H9 (cell line): ENCODE data around the gene AIG1. TPM values are rescaled to one million over a fixed set of nuclear protein-coding genes. Genes with fewer than 3 reads are reported as not detected.

Experiments
- DNase-seq: peaks from one replicate; pipeline ENCODE4 v3.0.0-alpha.2; 2017
- H2AFZ ChIP-seq: one replicate; pipeline ENCODE4 v1.6.1; 2013; ENCODE audit warnings: mild to moderate bottlenecking, low read length, control low read depth, moderate library complexity
- H2AK5ac ChIP-seq: 2 replicates; pipeline ENCODE4 v1.6.1; 2013; ENCODE audit warnings: low read length, control low read depth, mixed read lengths; ENCODE audit not compliant: insufficient read length
- H2BK120ac ChIP-seq: one replicate; pipeline ENCODE4 v1.6.1; 2013; ENCODE audit warnings: low read depth, mild to moderate bottlenecking, low read length, control low read depth, inconsistent platforms; ENCODE audit not compliant: poor library complexity, severe bottlenecking
- H2BK12ac ChIP-seq: 2 replicates; pipeline ENCODE4 v1.6.1; 2013; ENCODE audit warnings: low read length, control low read depth, mixed read lengths, low read depth; ENCODE audit not compliant: insufficient read length
- H2BK15ac ChIP-seq: 2 replicates; pipeline ENCODE4 v1.6.1; 2013; ENCODE audit warnings: low read depth, low read length, control low read depth
- H2BK20ac ChIP-seq: one replicate; pipeline ENCODE4 v1.6.1; 2013; ENCODE audit warnings: low read depth, mild to moderate bottlenecking, low read length, control low read depth, inconsistent platforms; ENCODE audit not compliant: poor library complexity, severe bottlenecking
- H2BK5ac ChIP-seq: 2 replicates; pipeline ENCODE4 v1.6.1; 2013; ENCODE audit warnings: low read length, control low read depth, mixed read lengths; ENCODE audit not compliant: insufficient read length
- H3K14ac ChIP-seq: 2 replicates; pipeline ENCODE4 v1.6.1; 2013; ENCODE audit warnings: low read length, control low read depth; ENCODE audit not compliant: insufficient read depth
- H3K18ac ChIP-seq: 2 replicates; pipeline ENCODE4 v1.6.1; 2013; ENCODE audit warnings: low read depth, mild to moderate bottlenecking, mixed read lengths, low read length, control low read depth; ENCODE audit not compliant: insufficient read length
- H3K23ac ChIP-seq: 2 replicates; pipeline ENCODE4 v1.6.1; 2013; ENCODE audit warnings: low read length, control low read depth, mixed read lengths, low read depth; ENCODE audit not compliant: insufficient read length
- H3K23me2 ChIP-seq: 2 replicates; pipeline ENCODE4 v1.6.1; 2013; ENCODE audit warnings: low read depth, mild to moderate bottlenecking, mixed read lengths, low read length, control low read depth; ENCODE audit not compliant: insufficient read length, poor library complexity, severe bottlenecking
- H3K27ac ChIP-seq: 2 replicates; pipeline ENCODE4 v1.5.1; 2013; ENCODE audit warnings: low read length, control low read depth, mixed read lengths, low read depth; ENCODE audit not compliant: insufficient read length
- H3K27me3 ChIP-seq: 2 replicates; pipeline ENCODE4 v1.6.1; 2013; ENCODE audit warnings: low read length, control low read depth, inconsistent platforms; ENCODE audit not compliant: insufficient read depth
- H3K4ac ChIP-seq: 2 replicates; pipeline ENCODE4 v1.6.1; 2013; ENCODE audit warnings: low read depth, mild to moderate bottlenecking, control low read depth, inconsistent platforms, low read length, moderate library complexity
- H3K4me1 ChIP-seq: 2 replicates; pipeline ENCODE4 v1.6.1; 2013; ENCODE audit warnings: low read length, control low read depth, inconsistent platforms; ENCODE audit not compliant: insufficient read depth
- H3K4me2 ChIP-seq: 2 replicates; pipeline ENCODE4 v1.6.1; 2013; ENCODE audit warnings: low read length, control low read depth, mixed read lengths; ENCODE audit not compliant: insufficient read length, insufficient read depth
- H3K56ac ChIP-seq: 2 replicates; pipeline ENCODE4 v1.6.1; 2013; ENCODE audit warnings: low read depth, mild to moderate bottlenecking, mixed read lengths, low read length, control low read depth; ENCODE audit not compliant: insufficient read length
- H3K79me1 ChIP-seq: 2 replicates; pipeline ENCODE4 v1.6.1; 2013; ENCODE audit warnings: low read depth, mild to moderate bottlenecking, moderate library complexity, low read length, control low read depth, inconsistent platforms; ENCODE audit not compliant: insufficient read depth, poor library complexity, severe bottlenecking
- H3K79me2 ChIP-seq: 2 replicates; pipeline ENCODE4 v1.6.1; 2013; ENCODE audit warnings: low read length, control low read depth, inconsistent platforms; ENCODE audit not compliant: insufficient read depth
- H3K9ac ChIP-seq: 2 replicates; pipeline ENCODE4 v1.6.1; 2013; ENCODE audit warnings: low read length, control low read depth, mixed read lengths; ENCODE audit not compliant: insufficient read length; ENCODE audit errors: extremely low read depth
- H3K9me3 ChIP-seq: one replicate; pipeline ENCODE4 v1.6.1; 2013; ENCODE audit warnings: low read depth, low read length, inconsistent platforms; ENCODE audit not compliant: control insufficient read depth
- H3T11ph ChIP-seq: one replicate; pipeline ENCODE4 v1.6.1; 2013; ENCODE audit warnings: mild to moderate bottlenecking, low read length, control low read depth, inconsistent platforms
- H4K20me1 ChIP-seq: one replicate; pipeline ENCODE4 v1.6.1; 2013; ENCODE audit not compliant: control insufficient read depth, insufficient read length, insufficient read depth
- H4K5ac ChIP-seq: 2 replicates; pipeline ENCODE4 v1.6.1; 2013; ENCODE audit warnings: low read depth, mild to moderate bottlenecking, mixed read lengths, low read length, control low read depth; ENCODE audit not compliant: insufficient read length
- H4K8ac ChIP-seq: replicated peaks from 2 replicates; pipeline ENCODE4 v1.6.1; 2013; ENCODE audit warnings: low read length, control low read depth, mixed read lengths, low read depth; ENCODE audit not compliant: insufficient read length
- H4K91ac ChIP-seq: 2 replicates; pipeline ENCODE4 v1.6.1; 2013; ENCODE audit warnings: low read depth, mild to moderate bottlenecking, moderate library complexity, mixed read lengths, low read length, control low read depth; ENCODE audit not compliant: insufficient read length
- H3K27ac Mint-ChIP-seq, 3 experiments: 2 replicates in 2 of 3; 3 replicates in 1 of 3; pipeline ENCODE4 v1.8.0; 2020 to 2021; ENCODE audit warnings: mixed read lengths in 3 of 3, mild to moderate bottlenecking in 1 of 3, moderate library complexity in 1 of 3
- H3K27me3 Mint-ChIP-seq: 2 replicates; pipeline ENCODE4 v1.8.0; 2021; ENCODE audit warnings: low read depth, mild to moderate bottlenecking, moderate library complexity, mixed read lengths
- H3K36me3 Mint-ChIP-seq, 3 experiments: 2 replicates in 2 of 3; 3 replicates in 1 of 3; pipeline ENCODE4 v1.8.0; 2020 to 2021; ENCODE audit warnings: low read depth in 3 of 3, mixed read lengths in 3 of 3; ENCODE audit not compliant: insufficient read depth in 1 of 3
- H3K4me1 Mint-ChIP-seq, 2 experiments: 2 replicates each; pipeline ENCODE4 v1.8.0; 2020; ENCODE audit warnings: mixed read lengths in 2 of 2
- H3K4me3 Mint-ChIP-seq, 2 experiments: 2 replicates in 1 of 2; 3 replicates in 1 of 2; pipeline ENCODE4 v1.8.0; 2020 to 2021; ENCODE audit warnings: mild to moderate bottlenecking in 2 of 2, mixed read lengths in 2 of 2, moderate library complexity in 1 of 2
- H3K9me3 Mint-ChIP-seq, 2 experiments: 2 replicates in 1 of 2; 3 replicates in 1 of 2; pipeline ENCODE4 v1.8.0; 2020; ENCODE audit warnings: mild to moderate bottlenecking in 2 of 2, mixed read lengths in 2 of 2, moderate library complexity in 1 of 2
- CTCF ChIP-seq: fragments of 200-600 bp; sonication (generic); conservative IDR thresholded peaks from 3 replicates; pipeline ENCODE4 v1.8.0; 2021; ENCODE audit warnings: antibody characterized with exemption, mild to moderate bottlenecking
- WGBS: extraction: QIAGEN DNeasy Blood & Tissue Kit; methylation state at CpG from one replicate; pipeline ENCODE4 v1.1.7; 2013; ENCODE audit warnings: missing lambda C conversion rate, low lambda C conversion rate, mixed read lengths; ENCODE audit not compliant: insufficient read length; ENCODE audit errors: extremely low coverage; 5-methylcytosine and 5-hydroxymethylcytosine counted together
- total RNA-seq: library from RNA; stranded (reverse); gene quantifications from 2 replicates; pipeline ENCODE4 v1.2.1, GENCODE V29; 2021

AIG1 gene
- total RNA-seq, 1 experiment from 2014 or later = 44.6 TPM

GRCh38 chr6:143348531-143348930, 287.8 kb downstream of the AIG1 start:
- Histone ChIP-seq H2BK120ac (no peak overlapping the region), H3K79me2 (no peaks in the 10 kb centered on the region), H4K5ac (no peak overlapping the region), H3T11ph (no peak overlapping the region), H4K91ac (no peak overlapping the region), H3K23me2 (no peaks in the 10 kb centered on the region), H3K4ac (no peak overlapping the region), H2BK20ac (no peak overlapping the region), H3K27ac (no peak overlapping the region), H3K23ac (no peak overlapping the region), H3K18ac (no peak overlapping the region), H3K4me1 (no peaks in the 10 kb centered on the region), H3K9me3 (no peaks in the 10 kb centered on the region), H2AFZ (no peak overlapping the region), H2BK15ac (no peak overlapping the region), H2BK12ac (no peak overlapping the region), H3K14ac (no peak overlapping the region), H4K8ac (no peak overlapping the region), H4K20me1 (no peaks in the 10 kb centered on the region), H2BK5ac (no peak overlapping the region), H3K79me1 (no peaks in the 10 kb centered on the region), H3K9ac (no peak overlapping the region), H3K56ac (no peak overlapping the region), H3K27me3 (no peaks in the 10 kb centered on the region), H3K4me2 (no peak overlapping the region), H2AK5ac (no peak overlapping the region)
- Mint-ChIP-seq H3K4me1 (no peaks in the 10 kb centered on the region), H3K4me3 (no peak overlapping the region), H3K9me3 (peaks cover 0 to 7% of the 10 kb centered on the region in 2 experiments; a peak in 1 of 5 replicates), H3K27ac (no peak overlapping the region), H3K36me3 (no peaks in the 10 kb centered on the region), H3K27me3 (no peaks in the 10 kb centered on the region)
- no CpG with 5 or more reads among the region's 1 CpG for WGBS
- no peak for DNase-seq
- no peak for TF ChIP-seq CTCF
